Activated T-helper 1 cell treated with anti-CD3 and anti-CD28 coated beads, Interleukin-12 subunit alpha, Interleukin-12 subunit beta, Interleukin-2, Interleukin-4 antibody, amounts not matched to agents 30 ng/mL and 10 ng/mL and 1 ng/mL, durations not matched to agents 14 hours and 24 hours and 36 hours (primary cell): ENCODE data around the gene GRID1. TPM values are rescaled to one million over a fixed set of nuclear protein-coding genes. Genes with fewer than 3 reads are reported as not detected.

Experiments used
- DNase-seq: peaks from one replicate; pipeline ENCODE4 v3.0.0; 2021; ENCODE audit warnings: low spot score
- H3K27ac Mint-ChIP-seq: one replicate; pipeline ENCODE4 v1.8.0; 2021; ENCODE audit warnings: mild to moderate bottlenecking, mixed read lengths
- H3K27me3 Mint-ChIP-seq: one replicate; pipeline ENCODE4 v1.8.0; 2022; ENCODE audit warnings: mild to moderate bottlenecking, moderate library complexity, mixed read lengths; ENCODE audit not compliant: insufficient read depth
- H3K36me3 Mint-ChIP-seq: one replicate; pipeline ENCODE4 v1.8.0; 2021; ENCODE audit warnings: low read depth, mixed read lengths
- H3K4me1 Mint-ChIP-seq: one replicate; pipeline ENCODE4 v1.8.0; 2021; ENCODE audit warnings: low read depth, mixed read lengths
- H3K4me3 Mint-ChIP-seq: one replicate; pipeline ENCODE4 v1.8.0; 2021; ENCODE audit warnings: mild to moderate bottlenecking, moderate library complexity, mixed read lengths
- H3K9me3 Mint-ChIP-seq: one replicate; pipeline ENCODE4 v1.8.0; 2021; ENCODE audit warnings: mixed read lengths
- intact Hi-C: fragments of 100-400 bp; cut with micrococcal nuclease; formaldehyde crosslinking; loops from one replicate; pipeline ENCODE4 v1.15.1; 2024
- total RNA-seq: library from RNA; stranded (reverse); gene quantifications from 2 replicates; pipeline ENCODE4 v1.2.3, GENCODE V29; 2022

The GRID1 gene
- total RNA-seq, 1 donor from 2014 or later: not detected

DNA sequence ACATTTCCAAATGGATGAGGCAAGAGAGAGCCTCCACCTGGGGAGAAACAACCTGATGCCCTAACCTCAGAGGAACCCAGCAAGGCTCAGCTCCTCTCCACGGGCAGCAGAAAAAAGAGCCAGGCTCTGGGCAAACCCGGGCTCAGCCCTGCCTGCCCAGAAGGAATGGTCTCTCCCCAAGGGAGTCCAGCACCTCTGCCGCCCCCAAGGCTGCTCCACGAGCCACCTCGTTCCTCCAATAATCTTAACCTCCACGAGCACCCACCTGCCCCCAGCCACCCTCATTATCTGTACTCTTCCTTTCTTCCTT is 154.2 kb downstream of the GRID1 start:
- peaks cover 2% of the 10 kb centered on the region for H3K27me3 Mint-ChIP-seq
- H3K4me3 Mint-ChIP-seq: no peak overlapping the region
- intact Hi-C loops: no loop called here
- DNase-seq: no peak
- H3K27ac Mint-ChIP-seq: no peak overlapping the region
- no peaks in the 10 kb centered on the region for H3K36me3 Mint-ChIP-seq
- H3K9me3 Mint-ChIP-seq: no peaks in the 10 kb centered on the region
- H3K4me1 Mint-ChIP-seq: no peaks in the 10 kb centered on the region

DNA sequence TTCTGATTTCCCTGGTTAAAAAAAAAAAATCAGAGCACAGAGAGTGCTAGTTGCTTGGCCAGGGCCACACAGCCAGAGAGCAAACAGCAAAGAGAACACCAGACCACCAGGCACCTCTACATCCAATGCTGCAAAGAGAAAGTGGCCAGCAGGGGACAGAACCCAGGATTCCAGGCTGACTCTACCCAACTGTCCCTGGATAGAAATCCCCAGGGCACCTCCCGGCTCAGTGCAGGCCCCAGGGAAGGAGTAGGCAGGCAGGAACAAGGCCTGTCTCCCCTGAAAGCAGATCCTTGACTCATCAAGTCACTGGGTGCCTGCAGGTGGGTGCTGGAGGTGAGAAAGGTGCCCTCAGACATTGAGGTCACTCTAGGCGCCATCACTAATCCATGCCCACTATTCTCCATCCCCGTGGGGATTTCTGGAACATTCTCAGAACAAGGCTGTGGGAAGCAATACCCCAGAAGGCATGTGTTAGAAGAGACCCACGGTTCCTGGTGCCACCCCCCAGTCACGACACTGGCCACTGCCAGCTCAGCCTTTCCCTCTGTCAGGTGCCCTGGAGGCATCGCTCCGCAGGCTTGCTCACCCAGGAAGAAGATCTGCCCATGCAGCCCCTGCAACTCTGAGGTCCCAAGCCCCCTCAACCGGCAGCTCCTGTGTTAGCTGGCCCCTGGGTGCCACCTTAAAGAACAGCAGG is 154.8 kb downstream of the GRID1 start:
- H3K9me3 Mint-ChIP-seq: no peaks in the 10 kb centered on the region
- H3K27ac Mint-ChIP-seq: no peak overlapping the region
- DNase-seq: no peak
- H3K27me3 Mint-ChIP-seq: peaks cover 2% of the 10 kb centered on the region
- no peaks in the 10 kb centered on the region for H3K36me3 Mint-ChIP-seq
- H3K4me1 Mint-ChIP-seq: no peaks in the 10 kb centered on the region
- H3K4me3 Mint-ChIP-seq: no peak overlapping the region
- intact Hi-C loops: no loop called here

DNA sequence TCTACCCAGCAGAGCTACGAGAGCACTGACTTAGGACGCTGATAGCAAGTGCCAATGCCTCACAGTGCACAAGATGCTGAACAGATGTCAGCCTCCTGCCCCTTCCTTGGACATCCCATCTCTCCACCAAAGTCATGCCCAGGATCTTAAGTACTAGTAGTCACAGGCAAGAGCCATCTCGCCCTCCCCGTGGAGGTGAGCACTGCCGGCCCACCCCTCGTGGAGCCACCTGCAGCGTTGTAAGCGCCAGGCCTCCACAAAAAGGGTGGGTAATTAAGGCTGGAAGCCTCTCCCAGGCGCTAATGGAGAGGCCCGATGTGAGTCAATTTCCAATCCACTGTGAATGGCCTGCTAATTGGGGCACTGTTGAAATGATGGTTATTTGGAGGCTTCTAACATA is 156.2 kb downstream of the GRID1 start:
- Mint-ChIP-seq H3K27me3 (peaks cover 2% of the 10 kb centered on the region), H3K4me3 (no peak overlapping the region), H3K27ac (no peak overlapping the region), H3K36me3 (no peaks in the 10 kb centered on the region), H3K4me1 (no peaks in the 10 kb centered on the region), H3K9me3 (no peaks in the 10 kb centered on the region)
- no peak for DNase-seq
- intact Hi-C loops: no loop called here

DNA sequence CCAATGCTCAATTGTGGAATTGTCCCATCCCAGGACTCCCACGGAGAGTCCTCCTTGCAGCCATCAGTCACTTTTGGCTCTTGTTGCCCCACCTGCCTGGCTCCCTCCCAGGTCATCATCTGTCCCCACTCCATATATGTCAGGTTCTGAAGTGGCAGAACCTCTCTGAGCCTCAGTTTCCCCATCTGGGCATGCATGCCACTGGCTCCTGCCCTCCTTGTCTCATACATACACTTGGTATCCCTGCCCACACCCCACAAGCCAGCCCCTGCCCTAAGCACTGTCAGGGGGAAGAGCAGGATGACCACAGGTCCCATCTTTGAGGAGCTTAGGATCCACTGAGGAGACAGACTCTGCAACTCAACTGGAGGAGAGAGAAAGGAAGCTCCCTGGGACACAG is 156.9 kb downstream of the GRID1 start:
- DNase-seq: no peak
- H3K9me3 Mint-ChIP-seq: no peaks in the 10 kb centered on the region
- intact Hi-C loops: no loop called here
- H3K27ac Mint-ChIP-seq: no peak overlapping the region
- H3K27me3 Mint-ChIP-seq: peaks cover 2% of the 10 kb centered on the region
- H3K36me3 Mint-ChIP-seq: no peaks in the 10 kb centered on the region
- no peak overlapping the region for H3K4me3 Mint-ChIP-seq
- no peaks in the 10 kb centered on the region for H3K4me1 Mint-ChIP-seq

DNA sequence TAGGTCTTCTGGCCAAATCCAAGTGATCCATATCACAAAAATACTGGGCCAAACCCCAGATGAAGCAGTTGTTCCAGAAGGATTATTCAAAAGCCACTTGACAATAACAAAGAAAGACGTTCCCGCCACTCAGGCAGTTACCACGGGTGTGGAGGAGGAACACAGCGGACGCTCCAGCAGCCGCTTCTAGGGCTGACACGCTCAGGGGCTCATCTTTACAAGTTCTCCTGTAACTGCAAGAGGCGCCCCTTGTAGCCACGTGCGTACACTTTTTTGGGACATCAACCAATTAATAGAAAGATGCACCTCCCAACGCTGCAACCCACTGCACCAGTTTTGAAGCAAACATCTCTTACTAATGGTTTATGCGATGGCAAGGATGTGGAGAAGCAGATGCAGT is 159.4 kb downstream of the GRID1 start:
- H3K36me3 Mint-ChIP-seq: no peaks in the 10 kb centered on the region
- no peaks in the 10 kb centered on the region for H3K9me3 Mint-ChIP-seq
- no peak overlapping the region for H3K4me3 Mint-ChIP-seq
- no peaks in the 10 kb centered on the region for H3K27me3 Mint-ChIP-seq
- intact Hi-C loops: no loop called here
- no peaks in the 10 kb centered on the region for H3K4me1 Mint-ChIP-seq
- no peak for DNase-seq
- no peak overlapping the region for H3K27ac Mint-ChIP-seq

DNA sequence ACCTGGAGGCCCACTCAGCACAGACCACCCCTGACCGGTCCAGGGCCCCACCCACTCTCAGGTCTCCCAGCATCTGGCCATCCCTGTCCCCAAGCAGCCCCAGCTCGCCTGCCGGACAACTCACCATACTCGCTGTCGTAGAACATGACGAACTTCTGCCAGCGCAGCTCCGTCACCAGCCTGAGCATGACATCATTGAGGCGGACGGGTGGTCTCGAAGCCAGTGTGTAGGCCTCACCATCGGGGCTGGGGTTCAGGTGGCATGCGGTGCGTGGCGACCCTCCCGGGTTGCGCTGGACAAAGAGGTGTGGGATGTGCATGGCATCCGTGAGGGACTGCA is 160.4 kb downstream of the GRID1 start:
- H3K27ac Mint-ChIP-seq: no peak overlapping the region
- H3K4me3 Mint-ChIP-seq: no peak overlapping the region
- H3K36me3 Mint-ChIP-seq: no peaks in the 10 kb centered on the region
- no peak for DNase-seq
- no peaks in the 10 kb centered on the region for H3K4me1 Mint-ChIP-seq
- H3K27me3 Mint-ChIP-seq: no peaks in the 10 kb centered on the region
- no peaks in the 10 kb centered on the region for H3K9me3 Mint-ChIP-seq
- intact Hi-C loops: no loop called here

DNA sequence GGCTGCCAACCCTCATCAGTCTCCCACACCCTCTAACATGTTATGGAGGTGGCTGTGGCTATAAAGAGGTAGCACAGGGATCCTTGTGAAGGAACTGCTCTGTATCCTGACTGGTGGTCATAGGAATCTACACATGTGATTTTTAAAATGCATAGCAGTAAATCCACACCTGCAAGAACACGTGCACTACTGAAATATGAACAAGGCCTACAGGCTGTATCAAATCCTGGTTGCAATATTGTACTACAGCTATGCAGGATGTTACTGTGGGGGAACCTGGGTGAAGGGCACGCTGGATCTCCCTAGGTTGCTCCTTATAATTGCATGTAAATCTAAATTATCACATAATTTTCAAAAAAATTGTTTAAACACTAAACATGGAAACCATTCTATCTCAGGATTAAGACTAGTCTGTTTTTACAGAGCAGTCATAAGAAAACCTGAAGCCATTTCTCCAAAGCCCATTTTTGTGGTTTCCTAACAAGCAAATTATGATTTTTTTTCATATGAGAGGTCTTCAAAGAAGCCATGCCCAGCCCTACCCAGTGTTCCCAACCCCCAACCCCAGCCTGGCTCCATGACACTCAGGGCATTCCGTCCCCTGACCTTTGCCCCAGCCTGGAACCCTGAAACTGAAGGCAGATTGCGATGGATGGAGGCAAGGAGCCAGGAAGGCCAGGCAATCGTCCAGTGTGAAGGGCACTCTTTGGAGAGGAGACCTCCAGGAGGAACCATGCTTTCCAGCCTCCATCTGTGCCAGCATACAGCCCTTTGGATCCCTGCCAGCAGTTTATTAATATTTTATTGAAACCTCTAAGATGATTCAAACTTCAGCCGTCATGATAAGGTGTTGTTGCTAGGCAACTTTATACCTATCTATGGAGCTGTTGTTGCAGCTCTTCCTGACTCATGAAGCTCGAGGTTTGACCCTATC is 161.0 kb downstream of the GRID1 start:
- Mint-ChIP-seq H3K27ac (no peak overlapping the region), H3K9me3 (no peaks in the 10 kb centered on the region)
- intact Hi-C loops: no loop called here

DNA sequence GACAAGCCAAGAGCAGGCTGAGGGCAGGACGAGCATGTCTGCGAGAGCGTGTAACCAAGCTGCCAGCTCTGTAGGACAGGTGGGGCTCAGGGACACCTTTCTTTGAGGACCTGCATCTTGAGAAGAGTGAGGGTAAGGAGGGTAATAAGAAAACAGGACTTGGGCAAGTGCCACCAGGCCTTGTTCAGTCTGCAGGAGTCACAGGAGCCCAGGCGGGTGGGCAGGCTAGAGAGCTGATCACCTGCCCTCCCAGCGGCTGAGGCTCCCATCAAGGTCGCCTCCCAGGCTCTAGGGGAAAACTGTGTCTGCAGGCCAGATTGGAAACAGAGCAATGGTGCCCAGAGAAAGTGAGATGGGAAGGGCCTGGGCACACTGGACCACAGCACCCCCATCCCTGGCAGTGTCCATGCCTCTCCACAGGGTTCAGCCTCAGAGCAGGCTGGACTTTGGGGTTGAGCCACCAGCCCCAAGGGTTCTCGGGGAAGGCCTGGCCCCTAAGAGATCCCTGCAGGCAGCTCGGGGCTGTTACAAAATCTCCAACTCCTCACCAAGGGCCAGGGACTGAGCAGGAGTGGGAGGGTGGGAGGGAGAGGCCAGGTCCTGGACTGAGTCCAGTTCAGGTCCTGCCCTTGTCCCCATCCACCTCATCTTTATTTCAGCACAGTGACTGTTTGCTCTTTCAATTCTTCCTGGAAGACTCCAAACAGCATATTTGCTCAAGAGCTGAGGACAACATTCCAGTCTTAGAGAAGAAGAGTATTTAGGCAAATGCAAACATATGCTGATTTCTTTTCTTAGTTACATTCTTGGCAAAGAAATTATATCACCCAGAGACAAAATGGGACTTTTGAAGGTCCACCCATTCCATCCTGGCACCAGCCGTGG is 161.9 kb downstream of the GRID1 start:
- DNase-seq: no peak
- intact Hi-C loops: no loop called here
- Mint-ChIP-seq H3K27ac (no peak overlapping the region), H3K4me1 (no peaks in the 10 kb centered on the region), H3K27me3 (peaks cover 4% of the 10 kb centered on the region), H3K9me3 (no peaks in the 10 kb centered on the region), H3K36me3 (no peaks in the 10 kb centered on the region), H3K4me3 (no peak overlapping the region)

More for the DNA sequence above, 161.0 kb downstream of the GRID1 start:
- Mint-ChIP-seq H3K36me3 (no peaks in the 10 kb centered on the region), H3K27me3 (no peaks in the 10 kb centered on the region), H3K4me3 (no peak overlapping the region), H3K4me1 (no peaks in the 10 kb centered on the region)
- no peak for DNase-seq

DNA sequence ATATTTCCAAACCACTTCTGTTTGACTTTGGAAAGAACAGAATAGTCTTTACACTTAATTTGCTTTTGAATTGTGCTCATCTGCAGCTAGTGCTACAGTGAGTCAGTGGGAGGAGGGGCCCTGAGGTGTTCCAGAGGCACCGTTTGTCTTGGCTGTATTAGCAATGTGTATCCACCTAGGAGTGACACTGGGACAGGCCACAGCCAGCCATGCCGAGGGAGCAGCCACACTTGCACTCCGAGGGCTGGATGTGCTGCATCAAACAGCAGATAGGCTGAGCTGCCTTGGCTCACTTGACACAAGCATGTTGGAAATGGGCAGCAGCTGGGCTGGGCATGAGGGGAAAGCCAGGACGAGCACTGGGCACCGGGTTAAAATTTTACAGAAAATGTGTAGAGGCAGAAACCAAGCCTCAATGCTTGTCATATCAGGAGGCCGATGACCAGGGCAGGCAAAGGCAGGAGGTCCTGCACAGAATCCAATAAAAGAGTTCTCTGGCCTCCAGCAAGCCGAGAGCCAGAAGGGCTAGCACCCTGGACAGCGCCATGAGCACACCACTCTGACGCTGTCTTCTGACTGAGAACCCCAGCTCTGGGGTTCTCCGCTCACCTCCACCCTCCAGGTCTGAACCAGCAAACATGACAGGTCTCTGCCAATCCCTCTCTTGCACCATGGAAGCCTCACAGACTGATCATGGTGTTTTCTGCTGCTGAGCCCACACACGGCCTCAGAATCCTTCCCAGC is 163.3 kb downstream of the GRID1 start:
- Mint-ChIP-seq H3K4me1 (no peaks in the 10 kb centered on the region), H3K27ac (no peak overlapping the region), H3K27me3 (peaks cover 4% of the 10 kb centered on the region), H3K4me3 (no peak overlapping the region), H3K36me3 (no peaks in the 10 kb centered on the region), H3K9me3 (no peaks in the 10 kb centered on the region)
- intact Hi-C loops: no loop called here
- DNase-seq: no peak

DNA sequence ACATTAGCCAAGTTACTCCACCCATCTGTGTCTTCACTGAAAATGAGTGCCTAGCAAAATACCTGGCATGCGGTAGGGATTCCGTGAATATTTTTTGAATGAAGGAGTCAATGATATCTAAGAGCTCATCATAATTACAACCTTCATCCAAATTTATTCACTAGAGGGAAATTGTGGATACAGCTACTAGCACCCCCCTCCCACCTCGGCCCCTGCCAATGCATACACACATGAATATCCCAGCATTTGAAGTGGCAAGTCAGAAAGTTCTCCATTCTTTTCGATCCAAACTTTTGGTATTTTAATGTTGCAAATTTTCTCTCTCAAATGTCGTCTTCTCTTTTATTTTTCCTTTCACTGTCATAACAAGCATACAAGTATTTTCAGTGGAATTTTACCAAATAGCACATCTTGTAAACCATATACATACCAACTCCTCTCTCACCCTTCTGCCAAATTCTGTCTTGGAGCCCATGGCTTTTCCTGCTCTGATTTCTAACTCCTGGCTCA is 164.3 kb downstream of the GRID1 start:
- H3K4me1 Mint-ChIP-seq: no peaks in the 10 kb centered on the region

DNA sequence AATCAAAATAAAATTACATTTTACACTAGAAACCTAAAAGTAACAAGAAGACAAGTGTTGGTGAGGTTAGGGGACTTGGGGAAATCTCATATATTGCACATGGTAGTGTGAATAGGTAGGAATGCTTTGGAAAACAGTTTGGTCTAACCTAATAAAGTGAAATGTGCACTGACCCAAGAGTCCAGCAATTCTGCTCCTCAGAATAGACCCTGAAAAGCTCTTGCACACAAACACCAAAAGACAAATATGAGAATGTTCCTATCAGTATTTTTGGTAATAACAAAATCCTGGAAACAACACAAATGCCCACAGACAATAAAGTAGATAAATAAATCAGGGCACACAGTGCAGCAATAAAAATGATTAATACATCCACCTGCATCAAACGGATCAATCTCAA is 165.7 kb downstream of the GRID1 start:
- Mint-ChIP-seq H3K36me3 (no peaks in the 10 kb centered on the region), H3K27ac (no peak overlapping the region), H3K27me3 (peaks cover 4% of the 10 kb centered on the region), H3K9me3 (no peaks in the 10 kb centered on the region), H3K4me3 (no peak overlapping the region), H3K4me1 (no peaks in the 10 kb centered on the region)
- DNase-seq: no peak
- intact Hi-C loops: no loop called here

More for the DNA sequence above, 164.3 kb downstream of the GRID1 start:
- Mint-ChIP-seq H3K27me3 (peaks cover 4% of the 10 kb centered on the region), H3K9me3 (no peaks in the 10 kb centered on the region), H3K4me3 (no peak overlapping the region), H3K36me3 (no peaks in the 10 kb centered on the region), H3K27ac (no peak overlapping the region)
- no peak for DNase-seq
- intact Hi-C loops: no loop called here

DNA sequence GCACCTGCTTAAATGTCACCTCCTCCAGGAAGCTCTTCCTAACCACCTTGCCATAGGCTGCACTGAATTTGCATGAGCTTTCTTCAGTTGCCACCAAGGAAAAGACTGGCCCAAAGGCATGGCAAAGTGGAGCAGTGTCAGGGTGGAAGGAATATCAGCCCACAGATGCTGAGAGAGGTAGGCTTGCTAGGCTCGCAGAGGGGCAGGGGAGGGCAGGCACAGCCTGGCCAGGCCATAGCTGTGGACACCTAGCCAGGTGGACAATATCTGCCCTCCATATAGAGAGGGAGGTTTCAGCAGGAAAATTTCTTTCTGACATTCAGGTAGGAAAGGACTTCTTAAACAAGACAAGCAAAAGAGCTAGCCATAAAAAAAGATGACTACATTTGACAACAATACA is 166.3 kb downstream of the GRID1 start:
- Mint-ChIP-seq H3K27ac (no peak overlapping the region), H3K36me3 (no peaks in the 10 kb centered on the region), H3K9me3 (no peaks in the 10 kb centered on the region), H3K4me1 (no peaks in the 10 kb centered on the region), H3K27me3 (peaks cover 4% of the 10 kb centered on the region), H3K4me3 (no peak overlapping the region)
- no peak for DNase-seq
- intact Hi-C loops: no loop called here
